Progenitor cell of endocrine pancreas (in vitro differentiated cells): ENCODE measurements around the gene PARP9. TPM values are rescaled to one million over a fixed set of nuclear protein-coding genes. Genes with fewer than 3 reads are reported as not detected.

Experiments used
- DNase-seq: peaks from one replicate; pipeline ENCODE4 v3.0.0; 2021; ENCODE audit warnings: low spot score; ENCODE audit not compliant: unreplicated experiment
- H3K27ac Mint-ChIP-seq: 2 replicates; pipeline ENCODE4 v1.8.0; 2021; ENCODE audit warnings: mild to moderate bottlenecking, moderate library complexity, mixed read lengths
- H3K27me3 Mint-ChIP-seq: 2 replicates; pipeline ENCODE4 v1.8.0; 2021; ENCODE audit warnings: mixed read lengths
- H3K36me3 Mint-ChIP-seq: 2 replicates; pipeline ENCODE4 v1.8.0; 2022; ENCODE audit warnings: mixed read lengths; ENCODE audit not compliant: insufficient read depth
- H3K4me1 Mint-ChIP-seq: 2 replicates; pipeline ENCODE4 v1.8.0; 2021; ENCODE audit warnings: low read depth, mixed read lengths
- H3K4me3 Mint-ChIP-seq: 2 replicates; pipeline ENCODE4 v1.8.0; 2021; ENCODE audit warnings: low read depth, mild to moderate bottlenecking, moderate library complexity, mixed read lengths
- H3K9me3 Mint-ChIP-seq: 2 replicates; pipeline ENCODE4 v1.8.0; 2021; ENCODE audit warnings: low read depth, mixed read lengths
- CTCF ChIP-seq: fragments of 200-600 bp; sonication (generic); IDR thresholded peaks from one replicate; pipeline ENCODE4 v1.5.0; 2021; ENCODE audit warnings: antibody characterized with exemption, mild to moderate bottlenecking; ENCODE audit not compliant: unreplicated experiment
- total RNA-seq: library from RNA; stranded (reverse); gene quantifications from 2 replicates; pipeline ENCODE4 v1.2.1, GENCODE V29; 2021

The PARP9 gene
- total RNA-seq, 1 donor from 2014 or later: 11.3 TPM

- Mint-ChIP-seq H3K27ac (no peak overlapping the region), H3K9me3 (no peaks in the 10 kb centered on the region), H3K27me3 (no peaks in the 10 kb centered on the region), H3K36me3 (peaks cover 5% of the 10 kb centered on the region), H3K4me1 (no peaks in the 10 kb centered on the region), H3K4me3 (no peak overlapping the region)
- TF ChIP-seq CTCF: no peak
- no peak for DNase-seq
Observed at GRCh38 chr3:122555275-122556071, 8.6 kb downstream of the PARP9 start.

GRCh38 chr3:122553171-122553570 lies 10.9 kb downstream of the PARP9 start:
- no peaks in the 10 kb centered on the region for H3K9me3 Mint-ChIP-seq
- H3K36me3 Mint-ChIP-seq: peaks cover 8% of the 10 kb centered on the region
- H3K4me3 Mint-ChIP-seq: no peak overlapping the region
- TF ChIP-seq CTCF: no peak
- H3K27me3 Mint-ChIP-seq: no peaks in the 10 kb centered on the region
- no peaks in the 10 kb centered on the region for H3K4me1 Mint-ChIP-seq
- H3K27ac Mint-ChIP-seq: no peak overlapping the region
- no peak for DNase-seq

- Mint-ChIP-seq H3K9me3 (no peaks in the 10 kb centered on the region), H3K4me1 (no peaks in the 10 kb centered on the region), H3K4me3 (no peak overlapping the region), H3K36me3 (peaks cover 7% of the 10 kb centered on the region), H3K27ac (no peak overlapping the region), H3K27me3 (no peaks in the 10 kb centered on the region)
- TF ChIP-seq CTCF: no peak
- no peak for DNase-seq
Observed at GRCh38 chr3:122548619-122549018, 15.5 kb downstream of the PARP9 start.

GRCh38 chr3:122548076-122548475 lies 16.0 kb downstream of the PARP9 start:
- DNase-seq: no peak
- no peak overlapping the region for H3K27ac Mint-ChIP-seq
- H3K9me3 Mint-ChIP-seq: no peaks in the 10 kb centered on the region
- H3K4me3 Mint-ChIP-seq: no peak overlapping the region
- peaks cover 6% of the 10 kb centered on the region for H3K36me3 Mint-ChIP-seq
- H3K27me3 Mint-ChIP-seq: no peaks in the 10 kb centered on the region
- no peaks in the 10 kb centered on the region for H3K4me1 Mint-ChIP-seq
- no peak for TF ChIP-seq CTCF

- Mint-ChIP-seq H3K27ac (no peak overlapping the region), H3K4me3 (no peak overlapping the region), H3K36me3 (peaks cover 5% of the 10 kb centered on the region), H3K9me3 (no peaks in the 10 kb centered on the region), H3K4me1 (no peaks in the 10 kb centered on the region), H3K27me3 (no peaks in the 10 kb centered on the region)
- no peak for DNase-seq
- TF ChIP-seq CTCF: no peak
Observed at GRCh38 chr3:122546151-122546550, 17.9 kb downstream of the PARP9 start.
